ENCODE results near the gene AS3MT.
"Not testable (repeated sequence)": the region's sequence is repeated elsewhere in the genome, so short reads cannot be mapped to it uniquely, and the experiment has no call there.

Gene AS3MT

DNA sequence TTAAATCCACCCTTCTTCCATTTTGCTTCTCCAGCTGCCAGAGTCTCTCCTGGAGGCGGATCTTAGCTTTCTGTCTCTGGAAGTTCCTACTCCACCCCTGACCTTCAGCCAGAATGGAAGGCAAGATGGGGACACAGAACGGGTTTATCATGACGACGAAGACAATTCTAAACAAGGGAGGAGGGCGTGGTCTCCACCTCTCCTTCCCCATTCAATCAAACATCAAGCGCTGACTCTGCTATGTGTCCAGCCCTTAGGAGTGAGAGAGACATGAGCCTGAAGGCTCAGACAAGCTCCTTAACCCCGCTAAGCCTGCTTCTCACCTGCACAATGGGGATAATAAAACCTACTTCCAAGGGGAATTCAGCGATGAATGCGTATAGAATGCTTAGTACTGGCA, 35.1 kb upstream of the AS3MT start:
- Histone ChIP-seq H3K9me3 (ENCODE audit: control insufficient read depth in 5 of 5, low read length in 5 of 5) (peaks cover 0 to 10% (median 0%) of the 10 kb centered on the region in 5 donors), H3K27me3 (ENCODE audit: control insufficient read depth in 5 of 5, insufficient read depth in 4 of 5, low read length in 5 of 5) (no peaks in the 10 kb centered on the region), H3K9ac (ENCODE audit: low read length in 5 of 5) (no peak overlapping the region), H3K4me1 (ENCODE audit: control insufficient read depth in 5 of 5, insufficient read depth in 5 of 5, low read length in 5 of 5) (peaks cover 0 to 9% (median 6%) of the 10 kb centered on the region in 5 donors), H3K27ac (ENCODE audit: low read depth, low read length) (no peak overlapping the region), H3K4me3 (ENCODE audit: low read depth in 1 of 5, low read length in 5 of 5) (no peak overlapping the region), H3K36me3 (ENCODE audit: control insufficient read depth in 5 of 5, insufficient read depth in 5 of 5, low read length in 5 of 5) (no peaks in the 10 kb centered on the region)

DNA sequence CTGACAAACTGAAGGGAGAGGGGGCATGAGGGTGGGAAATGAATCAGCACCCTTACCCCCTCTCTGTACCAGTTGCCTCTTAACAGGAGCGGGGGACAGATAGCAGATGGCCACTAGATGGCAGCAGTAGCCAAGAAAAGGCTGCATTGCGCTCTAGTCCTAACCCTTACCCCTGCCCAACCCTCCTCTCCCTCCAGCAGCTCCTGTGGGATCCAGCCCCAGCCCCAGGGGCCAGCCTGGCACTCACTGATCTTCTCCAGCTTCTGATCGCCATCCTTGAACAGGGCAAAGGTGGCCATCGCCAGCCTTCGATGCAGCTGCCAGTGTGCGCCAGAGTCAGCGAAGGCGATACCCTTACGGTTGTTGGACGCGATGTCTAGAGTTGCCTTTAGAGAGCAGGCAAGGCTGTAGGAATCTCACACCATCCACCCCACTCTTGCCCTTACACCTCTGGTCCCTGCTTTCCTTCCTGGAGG, 34.2 kb upstream of the AS3MT start:
- H3K27me3 ChIP-seq (ENCODE audit: control insufficient read depth in 5 of 5, insufficient read depth in 4 of 5, low read length in 5 of 5) = peaks cover 0 to under 1% (median 0%) of the 10 kb centered on the region in 5 donors
- peaks cover 0 to 10% (median 0%) of the 10 kb centered on the region in 5 donors for H3K9me3 ChIP-seq (ENCODE audit: control insufficient read depth in 5 of 5, low read length in 5 of 5)
- H3K36me3 ChIP-seq (ENCODE audit: control insufficient read depth in 5 of 5, insufficient read depth in 5 of 5, low read length in 5 of 5) = no peaks in the 10 kb centered on the region
- H3K9ac ChIP-seq (ENCODE audit: low read length in 5 of 5) = no peak overlapping the region
- H3K27ac ChIP-seq (ENCODE audit: low read depth, low read length) = no peak overlapping the region
- H3K4me1 ChIP-seq (ENCODE audit: control insufficient read depth in 5 of 5, insufficient read depth in 5 of 5, low read length in 5 of 5) = peaks cover 0 to 9% (median 6%) of the 10 kb centered on the region in 5 donors
- no peak overlapping the region for H3K4me3 ChIP-seq (ENCODE audit: low read depth in 1 of 5, low read length in 5 of 5)

GRCh38 chr10:102837230-102837721, 32.0 kb upstream of the AS3MT start, which contains the start of gene CYP17A1:
Gene CYP17A1, minus strand, starts transcription at chr10:102837413. Its CDS starts 52 bp downstream, at chr10:102837361.
- Histone ChIP-seq H3K27ac (ENCODE audit: low read depth, low read length) (no peak within 1 kb of the TSS), H3K9me3 (ENCODE audit: control insufficient read depth in 5 of 5, low read length in 5 of 5) (peaks cover 0 to 10% (median 0%) of the 10 kb centered on the region in 5 donors), H3K36me3 (ENCODE audit: control insufficient read depth in 5 of 5, insufficient read depth in 5 of 5, low read length in 5 of 5) (no peaks in the 10 kb centered on the region), H3K27me3 (ENCODE audit: control insufficient read depth in 5 of 5, insufficient read depth in 4 of 5, low read length in 5 of 5) (peaks cover 0 to 2% (median 0%) of the 10 kb centered on the region in 5 donors), H3K4me3 (ENCODE audit: low read depth in 1 of 5, low read length in 5 of 5) (no peak within 1 kb of the TSS), H3K4me1 (ENCODE audit: control insufficient read depth in 5 of 5, insufficient read depth in 5 of 5, low read length in 5 of 5) (peaks cover 0 to 9% (median 6%) of the 10 kb centered on the region in 5 donors), H3K9ac (ENCODE audit: low read length in 5 of 5) (no peak within 1 kb of the TSS)

GRCh38 chr10:102838276-102838927, 30.9 kb upstream of the AS3MT start:
- not testable (repeated sequence) for H3K27me3 ChIP-seq (ENCODE audit: control insufficient read depth in 5 of 5, insufficient read depth in 4 of 5, low read length in 5 of 5); H3K4me3 ChIP-seq (ENCODE audit: low read depth in 1 of 5, low read length in 5 of 5); H3K4me1 ChIP-seq (ENCODE audit: control insufficient read depth in 5 of 5, insufficient read depth in 5 of 5, low read length in 5 of 5); H3K36me3 ChIP-seq (ENCODE audit: control insufficient read depth in 5 of 5, insufficient read depth in 5 of 5, low read length in 5 of 5); H3K9ac ChIP-seq (ENCODE audit: low read length in 5 of 5); H3K27ac ChIP-seq (ENCODE audit: low read depth, low read length)
- H3K9me3 ChIP-seq (ENCODE audit: control insufficient read depth in 5 of 5, low read length in 5 of 5) = peaks cover 0 to 10% (median 0%) of the 10 kb centered on the region in 5 donors

DNA sequence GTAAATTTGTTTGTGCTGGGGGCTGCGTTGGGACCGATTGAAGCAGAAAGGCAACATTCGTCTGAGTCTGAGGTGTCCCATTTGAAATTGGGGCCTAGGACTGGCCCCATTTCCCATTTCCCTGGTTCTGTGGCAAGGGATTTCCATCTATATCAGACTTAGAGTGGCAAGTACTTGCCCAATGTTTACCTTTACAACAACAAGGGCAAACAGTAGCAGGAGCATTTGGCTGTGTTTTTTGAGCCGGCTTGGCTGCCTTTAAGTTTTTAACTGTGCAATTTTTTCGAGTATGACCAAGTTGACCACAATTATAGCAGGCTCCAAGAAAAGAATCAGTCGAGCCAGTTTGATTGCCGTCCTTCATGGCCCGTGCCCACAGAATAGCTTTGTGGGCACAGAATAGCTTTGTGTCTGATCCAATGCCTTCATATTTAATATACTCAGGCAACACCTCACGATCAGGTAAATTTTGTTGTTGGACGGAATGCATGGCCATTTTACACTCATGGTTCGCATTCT, 27.4 kb upstream of the AS3MT start:
- Histone ChIP-seq H3K4me3 (ENCODE audit: low read depth in 1 of 5, low read length in 5 of 5) (no peak overlapping the region), H3K4me1 (ENCODE audit: control insufficient read depth in 5 of 5, insufficient read depth in 5 of 5, low read length in 5 of 5) (no peaks in the 10 kb centered on the region), H3K36me3 (ENCODE audit: control insufficient read depth in 5 of 5, insufficient read depth in 5 of 5, low read length in 5 of 5) (no peaks in the 10 kb centered on the region), H3K9me3 (ENCODE audit: control insufficient read depth in 5 of 5, low read length in 5 of 5) (peaks cover 0 to 10% (median 0%) of the 10 kb centered on the region in 5 donors), H3K9ac (ENCODE audit: low read length in 5 of 5) (no peak overlapping the region), H3K27me3 (ENCODE audit: control insufficient read depth in 5 of 5, insufficient read depth in 4 of 5, low read length in 5 of 5) (peaks cover 0 to 5% (median 4%) of the 10 kb centered on the region in 5 donors), H3K27ac (ENCODE audit: low read depth, low read length) (no peak overlapping the region)

DNA sequence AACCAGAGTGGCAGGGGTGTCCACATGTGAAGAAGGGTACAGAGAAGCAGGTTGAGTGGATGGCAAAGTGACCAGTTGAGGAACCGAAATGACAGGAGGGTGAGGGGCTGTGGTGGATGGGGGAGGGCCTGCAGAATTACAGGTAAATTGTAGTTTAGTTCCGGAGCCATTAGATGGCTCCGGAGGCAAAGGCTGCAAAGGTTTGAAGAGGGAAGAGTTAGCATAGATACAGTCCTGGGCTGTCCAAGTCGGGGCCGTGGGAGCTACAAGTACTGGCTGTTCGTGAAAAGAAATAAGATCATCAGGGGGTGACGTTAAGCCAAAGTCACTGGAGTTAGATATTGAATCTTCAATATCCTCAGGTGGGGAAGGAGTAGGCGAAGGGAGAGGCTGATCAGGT, 26.1 kb upstream of the AS3MT start:
- not testable (repeated sequence) for H3K9ac ChIP-seq (ENCODE audit: low read length in 5 of 5); H3K9me3 ChIP-seq (ENCODE audit: control insufficient read depth in 5 of 5, low read length in 5 of 5); H3K4me1 ChIP-seq (ENCODE audit: control insufficient read depth in 5 of 5, insufficient read depth in 5 of 5, low read length in 5 of 5); H3K36me3 ChIP-seq (ENCODE audit: control insufficient read depth in 5 of 5, insufficient read depth in 5 of 5, low read length in 5 of 5); H3K4me3 ChIP-seq (ENCODE audit: low read depth in 1 of 5, low read length in 5 of 5); H3K27me3 ChIP-seq (ENCODE audit: control insufficient read depth in 5 of 5, insufficient read depth in 4 of 5, low read length in 5 of 5); H3K27ac ChIP-seq (ENCODE audit: low read depth, low read length)

DNA sequence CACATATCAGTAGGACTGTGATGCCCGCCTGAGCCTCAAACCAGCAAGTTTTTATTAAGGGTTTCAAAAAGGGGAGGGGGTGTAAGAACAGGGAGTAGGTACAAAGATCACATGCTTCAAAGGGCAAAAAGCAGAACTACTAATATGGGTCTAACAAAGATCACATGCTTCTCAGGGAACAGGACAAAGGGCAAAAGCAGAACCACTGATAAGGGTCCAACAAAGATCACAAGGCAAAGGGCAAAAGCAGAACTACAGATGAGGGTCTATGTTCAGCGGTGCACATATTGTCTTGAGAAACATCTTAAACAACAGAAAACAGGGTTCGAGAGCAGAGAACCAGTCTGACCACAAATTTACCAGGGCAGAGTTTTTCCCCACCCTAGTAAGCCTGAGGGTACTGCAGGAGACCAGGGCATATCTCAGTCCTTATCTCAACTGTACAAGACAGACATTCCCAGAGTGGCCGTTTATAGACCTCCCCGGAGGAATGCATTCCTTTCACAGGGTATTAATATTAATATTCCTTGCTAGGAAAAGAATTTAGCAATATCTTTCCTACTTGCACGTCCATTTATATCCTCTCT, 25.0 kb upstream of the AS3MT start:
- H3K4me3 ChIP-seq (ENCODE audit: low read depth in 1 of 5, low read length in 5 of 5) = not testable (repeated sequence)

GRCh38 chr10:102845352-102845902, 23.8 kb upstream of the AS3MT start:
- Histone ChIP-seq H3K36me3 (ENCODE audit: control insufficient read depth in 5 of 5, insufficient read depth in 5 of 5, low read length in 5 of 5) (no peaks in the 10 kb centered on the region), H3K27ac (ENCODE audit: low read depth, low read length) (no peak overlapping the region), H3K4me1 (ENCODE audit: control insufficient read depth in 5 of 5, insufficient read depth in 5 of 5, low read length in 5 of 5) (no peaks in the 10 kb centered on the region), H3K27me3 (ENCODE audit: control insufficient read depth in 5 of 5, insufficient read depth in 4 of 5, low read length in 5 of 5) (peaks cover 0 to 4% (median 3%) of the 10 kb centered on the region in 5 donors), H3K9me3 (ENCODE audit: control insufficient read depth in 5 of 5, low read length in 5 of 5) (no peaks in the 10 kb centered on the region), H3K4me3 (ENCODE audit: low read depth in 1 of 5, low read length in 5 of 5) (no peak overlapping the region), H3K9ac (ENCODE audit: low read length in 5 of 5) (no peak overlapping the region)

More for the DNA sequence above, 25.0 kb upstream of the AS3MT start:
- H3K9me3 ChIP-seq (ENCODE audit: control insufficient read depth in 5 of 5, low read length in 5 of 5); H3K27ac ChIP-seq (ENCODE audit: low read depth, low read length); H3K4me1 ChIP-seq (ENCODE audit: control insufficient read depth in 5 of 5, insufficient read depth in 5 of 5, low read length in 5 of 5); H3K9ac ChIP-seq (ENCODE audit: low read length in 5 of 5); H3K27me3 ChIP-seq (ENCODE audit: control insufficient read depth in 5 of 5, insufficient read depth in 4 of 5, low read length in 5 of 5); H3K36me3 ChIP-seq (ENCODE audit: control insufficient read depth in 5 of 5, insufficient read depth in 5 of 5, low read length in 5 of 5): not testable (repeated sequence)

DNA sequence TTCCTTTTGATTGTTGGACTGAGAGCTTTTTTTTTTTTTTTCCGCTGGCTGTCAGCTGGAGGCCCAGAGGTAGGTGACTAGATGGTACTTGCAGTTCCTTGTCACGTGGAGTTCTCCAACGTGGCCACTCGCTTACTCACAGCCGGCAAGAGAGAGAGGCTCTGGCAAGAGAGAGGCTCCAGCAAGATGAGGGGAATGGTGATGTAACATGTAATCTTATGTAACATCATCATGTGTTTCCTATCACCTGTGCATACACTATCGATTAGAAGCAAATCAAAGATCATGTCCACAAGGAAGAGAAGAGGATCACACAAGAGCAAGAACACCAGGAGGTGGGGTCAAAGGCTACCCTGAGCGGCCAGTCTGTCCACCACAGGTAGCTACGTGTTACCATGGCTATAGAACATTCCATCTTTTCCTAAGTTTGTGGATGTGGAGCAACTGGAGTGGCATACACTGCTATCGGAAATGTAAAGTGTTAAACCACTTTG, 19.2 kb upstream of the AS3MT start:
- Histone ChIP-seq H3K9me3 (ENCODE audit: control insufficient read depth in 5 of 5, low read length in 5 of 5) (no peaks in the 10 kb centered on the region), H3K27me3 (ENCODE audit: control insufficient read depth in 5 of 5, insufficient read depth in 4 of 5, low read length in 5 of 5) (peaks cover 0 to 3% (median 0%) of the 10 kb centered on the region in 5 donors), H3K36me3 (ENCODE audit: control insufficient read depth in 5 of 5, insufficient read depth in 5 of 5, low read length in 5 of 5) (no peaks in the 10 kb centered on the region), H3K4me3 (ENCODE audit: low read depth in 1 of 5, low read length in 5 of 5) (no peak overlapping the region), H3K4me1 (ENCODE audit: control insufficient read depth in 5 of 5, insufficient read depth in 5 of 5, low read length in 5 of 5) (peaks cover 4 to 6% (median 6%) of the 10 kb centered on the region in 5 donors), H3K9ac (ENCODE audit: low read length in 5 of 5) (no peak overlapping the region), H3K27ac (ENCODE audit: low read depth, low read length) (no peak overlapping the region)

DNA sequence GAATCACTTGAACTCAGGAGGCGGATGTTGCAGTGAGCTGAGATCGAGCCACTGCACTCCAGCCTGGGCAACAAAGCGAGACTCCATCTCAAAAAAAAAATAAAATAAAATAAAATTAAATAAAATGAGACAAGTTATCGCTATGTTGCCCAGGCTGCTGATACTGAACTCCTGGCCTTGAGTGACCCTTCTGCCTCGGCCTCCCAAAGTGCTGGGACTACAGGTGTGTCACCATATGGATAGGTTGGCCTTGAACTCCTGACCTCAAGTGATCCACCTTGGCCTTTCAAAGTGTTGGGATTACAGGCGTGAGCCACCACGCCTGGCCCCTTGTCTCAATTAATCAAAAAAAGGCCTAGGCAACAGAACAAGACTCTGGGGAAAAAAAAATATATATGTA, 16.0 kb upstream of the AS3MT start:
- H3K9me3 ChIP-seq (ENCODE audit: control insufficient read depth in 5 of 5, low read length in 5 of 5); H3K27me3 ChIP-seq (ENCODE audit: control insufficient read depth in 5 of 5, insufficient read depth in 4 of 5, low read length in 5 of 5); H3K27ac ChIP-seq (ENCODE audit: low read depth, low read length); H3K36me3 ChIP-seq (ENCODE audit: control insufficient read depth in 5 of 5, insufficient read depth in 5 of 5, low read length in 5 of 5); H3K4me3 ChIP-seq (ENCODE audit: low read depth in 1 of 5, low read length in 5 of 5); H3K9ac ChIP-seq (ENCODE audit: low read length in 5 of 5): not testable (repeated sequence)
- peaks cover 5 to 21% (median 11%) of the 10 kb centered on the region in 5 donors for H3K4me1 ChIP-seq (ENCODE audit: control insufficient read depth in 5 of 5, insufficient read depth in 5 of 5, low read length in 5 of 5)
